T-helper 1 cell (primary cell): Measurements from ENCODE around the gene RFX1.
"Not testable (repeated sequence)": the region's sequence is repeated elsewhere in the genome, so short reads cannot be mapped to it uniquely, and the experiment has no call there.

Source experiments
- DNase-seq, 5 donors: peaks; one replicate each; pipeline ENCODE4 v3.0.0-alpha.2; 2012 to 2020

RFX1 gene

DNA sequence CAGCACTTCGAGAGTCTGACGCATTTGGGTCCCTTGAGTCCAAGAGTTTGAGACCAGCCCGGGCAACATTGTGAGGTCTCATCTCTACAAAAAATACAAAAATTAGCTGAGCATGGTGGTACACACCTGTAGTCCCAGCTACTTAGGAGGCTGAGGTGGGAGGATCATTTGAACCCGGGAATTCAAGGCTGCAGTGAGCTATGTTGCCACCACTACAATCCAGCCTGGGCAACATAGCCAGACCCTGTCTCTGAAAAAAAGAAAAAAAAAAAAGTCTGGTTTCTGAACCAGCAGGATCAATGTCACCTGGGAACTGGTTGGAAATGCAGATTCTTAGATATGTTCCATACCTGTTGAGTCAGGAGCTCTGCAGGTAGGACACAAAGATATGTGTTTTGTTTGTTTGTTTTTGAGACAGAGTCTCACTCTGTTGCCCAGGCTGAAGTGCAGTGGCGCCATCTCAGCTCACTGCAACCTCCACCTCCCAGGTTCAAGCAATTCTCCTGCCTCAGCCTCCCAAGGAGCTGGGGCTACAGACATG is 20.6 kb upstream of the RFX1 start:
- DNase-seq, result not testable (repeated sequence)

DNA sequence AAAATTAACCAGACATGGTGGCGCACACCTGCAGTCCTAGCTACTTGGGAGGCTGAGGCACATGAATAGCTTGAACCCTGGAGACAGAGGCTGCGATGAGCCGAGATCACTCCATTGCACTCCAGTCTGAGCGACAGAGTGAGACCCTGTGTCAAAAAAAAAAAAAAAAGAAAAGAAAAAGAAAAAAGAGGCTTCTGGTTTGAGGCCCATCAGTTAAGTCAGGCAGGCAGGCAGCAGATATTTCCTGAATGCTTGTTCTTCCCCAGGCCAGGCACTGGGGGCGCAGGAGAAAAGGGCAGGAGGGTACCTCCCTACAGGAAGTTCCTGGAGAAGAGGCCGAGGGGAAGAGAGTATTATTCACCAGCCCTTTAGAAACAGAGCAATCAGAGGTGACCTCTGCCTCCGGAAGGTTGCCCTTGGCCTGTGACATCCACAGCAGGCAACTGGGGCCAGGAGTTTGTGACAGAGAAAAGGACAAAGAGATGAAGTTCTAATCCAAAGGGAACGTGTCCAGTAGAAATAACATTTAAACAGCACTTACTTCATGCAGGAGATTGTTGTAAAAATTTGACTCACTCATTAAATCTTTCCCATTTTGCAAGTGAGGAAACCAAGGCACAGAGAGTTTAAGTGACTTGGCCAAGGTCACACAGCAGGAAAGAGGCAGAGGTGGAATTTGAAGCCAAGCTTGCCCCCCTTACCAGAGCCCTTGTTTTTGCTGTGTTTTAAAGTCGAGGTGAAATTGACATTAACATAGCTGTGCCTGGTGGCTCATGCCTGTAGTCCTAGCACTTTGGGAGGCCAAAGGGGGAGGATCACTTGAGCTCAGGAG is 17.5 kb upstream of the RFX1 start:
- DNase-seq, result no peak

DNA sequence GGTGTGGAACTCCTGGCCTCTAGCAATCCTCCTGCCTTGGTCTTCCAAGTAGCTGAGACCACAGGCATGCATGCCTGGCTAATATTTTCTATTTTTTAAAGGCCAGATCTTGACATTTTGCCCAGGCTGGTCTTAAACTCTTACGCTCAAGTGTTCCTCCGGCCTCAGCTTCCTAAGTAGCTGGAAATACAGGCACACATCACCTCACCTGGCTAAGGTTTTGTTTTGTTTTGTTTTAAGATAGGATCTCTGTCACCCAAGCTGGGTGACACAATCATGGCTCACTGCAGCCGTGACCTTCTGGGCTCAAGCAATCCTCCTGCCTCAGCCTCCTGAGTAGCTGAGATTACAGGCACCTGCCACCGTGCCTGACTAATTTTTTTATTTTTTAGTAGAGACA is 16.3 kb upstream of the RFX1 start:
- DNase-seq, result no peak

DNA sequence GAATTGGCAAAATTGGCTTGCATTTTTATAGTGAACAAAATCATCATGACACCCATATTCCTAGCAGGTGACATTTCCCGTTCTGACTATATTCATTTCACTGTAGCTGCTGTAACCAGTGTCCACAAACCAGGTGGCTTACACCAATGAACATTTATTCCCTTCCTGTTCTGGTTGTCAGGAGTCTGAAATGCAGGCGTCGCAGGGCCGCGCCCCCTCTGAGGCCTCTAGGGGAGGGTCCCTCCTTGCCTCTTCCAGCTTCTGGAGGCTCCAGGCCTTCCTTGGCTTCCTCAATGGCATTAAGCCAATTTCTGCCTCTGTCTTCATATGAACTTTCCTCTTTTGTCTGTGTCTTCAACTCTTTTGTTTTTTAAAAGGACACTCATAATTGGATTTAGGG is 15.4 kb upstream of the RFX1 start:
- no peak for DNase-seq

DNA sequence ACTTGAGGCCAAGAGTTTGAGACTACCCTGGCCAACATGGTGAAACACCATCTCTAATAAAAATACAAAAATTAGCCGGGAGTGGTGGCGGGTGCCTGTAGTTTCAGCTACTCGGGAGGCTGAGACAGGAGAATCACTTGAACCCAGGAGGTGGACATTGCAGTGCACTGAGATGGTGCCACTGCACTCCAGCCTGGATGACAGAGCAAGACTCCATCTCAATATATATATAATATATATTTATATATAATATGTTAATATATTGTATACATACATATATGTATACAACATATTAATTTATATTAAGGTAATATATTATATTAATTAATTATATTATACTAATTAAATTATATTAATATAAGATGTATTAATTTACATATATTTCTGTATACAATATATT is 13.6 kb upstream of the RFX1 start:
- DNase-seq, result not testable (repeated sequence)

GRCh38 chr19:14019100-14019499 is 13.0 kb upstream of the RFX1 start:
- no peak for DNase-seq

DNA sequence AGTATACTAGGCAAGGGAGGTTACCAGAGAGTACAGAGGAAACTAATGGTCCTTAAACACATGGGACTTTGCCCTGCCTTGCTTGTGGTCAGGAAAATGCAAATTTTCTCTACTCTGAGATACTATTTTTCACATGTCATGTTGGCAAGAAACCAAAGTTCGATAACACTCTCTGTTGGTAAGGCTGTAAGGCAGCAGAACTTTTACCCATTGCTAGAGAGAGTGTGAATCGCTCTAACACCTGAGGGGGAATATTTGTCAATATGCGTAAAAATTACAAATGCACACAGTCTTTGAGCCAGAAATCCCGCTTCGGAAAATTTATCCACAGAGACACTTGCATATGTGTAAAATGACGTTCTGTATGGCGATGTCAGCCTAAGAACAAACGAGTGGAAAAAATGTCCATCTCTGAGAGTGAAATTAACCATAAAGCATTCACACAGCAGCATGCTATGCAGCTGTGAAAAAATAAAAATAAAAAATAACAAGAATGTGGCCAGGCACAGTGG is 9.5 kb upstream of the RFX1 start:
- no peak for DNase-seq

DNA sequence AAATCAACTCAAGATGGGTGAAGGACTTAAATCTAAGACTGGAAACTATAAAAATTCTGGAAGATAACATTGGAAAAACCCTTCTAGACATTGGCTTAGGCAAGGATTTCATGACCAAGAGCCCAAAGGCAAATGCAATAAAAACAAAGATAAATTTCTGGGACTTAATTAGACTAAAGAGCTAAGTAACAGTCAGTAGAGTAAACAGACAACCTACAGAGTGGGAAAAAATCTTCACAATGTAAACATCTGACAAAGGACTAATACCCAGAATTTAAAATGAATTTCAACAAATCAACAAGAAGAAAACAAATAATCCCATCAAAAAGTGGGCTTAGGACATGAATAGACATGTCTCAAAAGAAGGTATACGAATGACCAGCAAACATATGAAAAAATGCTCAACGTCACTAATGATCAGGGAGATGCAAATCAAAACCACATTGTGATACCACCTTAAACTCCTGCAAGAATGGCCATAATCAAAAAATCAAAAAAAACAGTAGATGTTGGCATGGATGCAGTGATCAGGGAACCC is 6.3 kb upstream of the RFX1 start:
- no peak for DNase-seq

DNA sequence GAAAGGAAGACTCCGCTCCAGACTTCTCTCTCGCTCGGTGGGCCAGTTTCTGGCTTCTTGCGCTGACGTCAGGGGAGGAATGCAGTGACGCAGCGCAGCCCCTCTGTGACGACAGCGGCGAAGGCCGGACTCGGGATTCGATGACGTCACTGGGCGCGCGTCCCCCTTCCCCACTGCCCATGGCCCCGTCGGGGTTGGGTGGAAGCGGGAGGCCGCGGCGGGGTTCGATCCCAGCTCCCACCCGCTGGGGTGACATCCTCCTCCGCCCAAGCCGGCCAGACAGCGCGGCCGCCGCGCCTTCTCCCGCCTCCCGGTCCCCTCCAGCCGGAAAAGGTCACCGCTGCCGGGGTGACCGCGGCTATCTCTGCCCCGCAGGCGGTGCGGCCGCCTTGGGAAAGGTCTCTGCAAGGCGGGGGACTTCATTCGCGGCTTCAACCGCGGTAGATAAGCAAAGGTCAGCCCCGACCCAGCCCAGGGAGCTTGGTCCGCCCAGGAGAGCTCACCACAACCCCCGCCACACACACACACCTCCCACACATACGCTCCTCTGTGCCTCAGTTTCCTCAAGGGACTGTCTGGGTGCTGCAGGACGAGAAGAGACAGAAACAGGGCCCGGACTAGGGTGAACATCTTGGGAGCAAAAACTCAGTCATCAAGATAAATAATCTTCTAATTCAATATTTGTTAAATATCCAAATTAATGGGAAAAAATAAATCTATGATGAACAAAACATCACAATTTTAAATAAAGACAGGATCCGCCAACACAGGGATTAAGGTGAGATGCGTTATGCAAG is 844 bp upstream of the RFX1 start:
- DNase-seq, result no peak

DNA sequence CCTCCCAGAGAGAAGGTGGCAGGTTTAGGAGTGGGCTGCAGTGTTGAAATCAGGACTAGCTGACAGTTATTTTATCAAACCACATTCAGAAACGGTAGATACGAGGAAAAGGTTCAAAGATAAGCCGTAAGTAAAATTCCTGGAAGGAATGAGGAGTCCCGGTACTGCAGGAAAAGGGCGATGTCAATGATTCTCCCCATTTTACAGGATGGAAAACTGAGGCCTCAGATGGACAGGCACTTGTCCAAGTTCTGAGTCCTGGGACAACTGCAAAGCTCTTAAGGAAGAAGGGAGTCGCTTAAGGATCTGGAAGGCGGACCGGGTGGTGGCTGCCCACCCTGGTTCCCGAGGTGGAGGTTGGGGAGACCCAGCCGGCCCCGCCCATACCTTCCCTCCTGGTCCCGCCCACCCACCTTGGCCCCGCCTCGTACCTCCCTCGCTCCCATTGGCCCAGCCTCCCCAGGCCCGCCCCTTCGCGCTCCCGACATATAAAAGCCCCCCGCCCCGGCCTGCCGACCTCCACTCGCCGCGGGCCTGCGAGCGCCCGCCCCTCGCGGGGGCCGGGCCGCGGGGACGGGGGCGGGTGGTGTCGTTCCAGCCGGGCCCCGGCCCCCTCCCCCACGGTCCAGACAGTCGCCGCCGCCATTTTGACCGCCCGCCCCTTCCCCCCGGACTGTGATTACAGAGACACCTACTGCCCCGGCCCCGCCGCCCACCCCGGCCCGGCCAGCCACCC is 603 bp downstream of the RFX1 start:
- DNase-seq, result peak; percentile 88 to 95 (median 92)

DNA sequence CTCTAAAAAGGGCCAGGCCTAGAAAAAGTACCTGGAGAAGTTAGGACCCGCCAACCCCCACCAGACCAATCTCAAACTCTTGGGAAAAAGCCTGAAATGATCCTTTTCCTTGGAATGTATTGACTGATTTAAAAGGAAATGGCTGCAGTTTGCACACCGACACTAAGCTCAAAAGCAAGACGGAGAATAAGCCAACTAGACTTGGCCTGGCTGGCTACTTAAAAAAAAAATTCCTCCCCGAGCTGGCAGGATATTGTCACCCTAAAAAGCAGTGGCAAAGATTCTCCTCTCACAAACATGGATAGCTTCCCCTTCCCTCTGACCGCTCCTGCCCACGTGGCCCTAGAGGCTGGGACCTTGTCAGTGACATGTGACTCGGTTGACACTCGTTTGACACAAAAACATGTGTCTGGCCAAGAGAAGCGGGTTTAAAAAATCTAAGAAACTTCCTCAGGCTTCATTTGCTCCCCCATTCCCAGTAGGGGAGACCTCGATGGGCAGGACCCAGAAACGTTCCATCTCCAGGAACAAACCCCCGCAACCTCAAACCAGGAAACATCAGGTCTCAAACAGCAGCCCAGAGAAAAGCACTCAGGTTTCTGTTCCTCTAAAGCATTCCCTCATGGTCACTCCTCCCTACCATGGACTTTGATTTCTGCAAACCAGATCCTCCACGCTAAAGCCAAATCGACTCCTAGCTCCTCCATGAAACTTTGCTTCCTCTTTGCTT is 1.3 kb downstream of the RFX1 start:
- no peak for DNase-seq

GRCh38 chr19:14003251-14004055 is 2.7 kb downstream of the RFX1 start:
- peak in 1 of 5 donors; percentile 31 for DNase-seq

DNA sequence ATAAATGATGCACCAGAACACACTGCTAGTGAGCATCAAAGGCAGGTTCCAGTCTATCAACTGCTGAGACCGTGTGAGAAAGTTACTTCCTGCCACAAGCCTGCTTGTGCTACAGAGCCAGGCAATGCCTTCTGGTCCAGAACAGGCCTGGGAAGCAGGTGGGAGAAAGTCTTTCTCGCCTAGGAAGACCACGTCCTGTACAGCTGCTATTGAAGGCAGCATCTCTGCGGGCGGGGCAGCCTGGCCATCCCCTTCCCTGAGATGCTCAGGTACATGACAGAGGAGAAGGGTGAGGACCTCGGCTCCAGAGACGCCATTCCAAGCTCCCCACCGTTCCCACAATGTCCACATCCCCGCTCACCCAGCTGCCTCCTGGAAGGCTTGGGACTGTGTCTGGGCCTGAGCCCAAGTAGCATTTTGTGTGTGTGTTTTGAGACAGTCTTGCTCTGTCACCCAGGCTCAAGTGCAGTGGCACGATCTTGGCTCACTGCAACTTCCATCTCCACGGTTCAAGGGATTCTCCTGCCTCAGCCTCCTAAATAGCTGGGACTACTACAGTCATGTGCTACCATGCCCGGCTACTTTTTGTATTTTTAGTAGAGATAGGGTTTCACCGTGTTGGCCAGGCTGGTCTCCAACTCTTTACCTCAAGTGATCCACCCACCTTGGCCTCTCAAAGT is 3.4 kb downstream of the RFX1 start:
- DNase-seq, result peak in 1 of 5 donors; percentile 60

GRCh38 chr19:14000691-14001375 is 5.3 kb downstream of the RFX1 start:
- DNase-seq, result no peak

DNA sequence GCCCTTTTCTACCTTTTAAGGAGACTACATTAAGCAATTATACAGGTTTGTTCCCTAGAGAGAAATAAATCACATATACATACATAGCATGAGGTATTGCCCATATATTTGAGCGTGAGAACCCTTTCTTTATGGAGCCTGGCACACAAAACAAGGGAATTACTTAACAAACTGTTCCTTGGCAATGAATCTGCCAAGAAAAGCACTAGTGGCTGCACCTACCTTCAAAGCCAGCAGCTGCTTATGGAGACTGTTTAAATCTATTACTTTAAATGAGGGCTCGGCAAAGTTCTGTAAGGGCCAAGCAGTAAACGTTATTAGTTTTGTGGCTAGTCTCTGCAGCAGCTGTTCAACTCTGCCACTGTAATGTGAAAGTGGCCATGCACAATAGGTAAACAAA is 7.0 kb downstream of the RFX1 start:
- no peak for DNase-seq

DNA sequence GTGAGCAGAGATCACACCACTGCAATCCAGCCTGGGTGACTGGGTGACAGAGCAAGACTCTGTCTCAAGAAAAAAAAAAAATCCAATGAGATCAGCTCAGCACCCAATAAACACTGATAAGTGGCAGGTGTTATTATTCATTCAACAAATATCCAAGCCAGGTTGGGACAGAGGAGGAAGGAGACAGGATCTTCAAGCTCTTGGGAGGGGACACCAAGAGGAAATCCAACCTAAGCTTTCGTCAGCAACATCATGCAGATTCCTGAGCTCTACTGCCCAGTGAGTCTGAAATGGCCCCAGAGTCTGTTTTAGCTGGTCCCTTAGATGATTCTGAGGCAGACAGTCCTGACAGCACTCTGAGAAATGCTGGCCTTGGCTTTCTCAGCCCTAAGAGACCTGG is 7.7 kb downstream of the RFX1 start:
- DNase-seq, result no peak

GRCh38 chr19:13997631-13997962 is 8.5 kb downstream of the RFX1 start:
- no peak for DNase-seq

- no peak for DNase-seq
Observed at GRCh38 chr19:13996928-13997630, 9.0 kb downstream of the RFX1 start.
